ENCODE data around the gene PIM2.

Gene PIM2

DNA sequence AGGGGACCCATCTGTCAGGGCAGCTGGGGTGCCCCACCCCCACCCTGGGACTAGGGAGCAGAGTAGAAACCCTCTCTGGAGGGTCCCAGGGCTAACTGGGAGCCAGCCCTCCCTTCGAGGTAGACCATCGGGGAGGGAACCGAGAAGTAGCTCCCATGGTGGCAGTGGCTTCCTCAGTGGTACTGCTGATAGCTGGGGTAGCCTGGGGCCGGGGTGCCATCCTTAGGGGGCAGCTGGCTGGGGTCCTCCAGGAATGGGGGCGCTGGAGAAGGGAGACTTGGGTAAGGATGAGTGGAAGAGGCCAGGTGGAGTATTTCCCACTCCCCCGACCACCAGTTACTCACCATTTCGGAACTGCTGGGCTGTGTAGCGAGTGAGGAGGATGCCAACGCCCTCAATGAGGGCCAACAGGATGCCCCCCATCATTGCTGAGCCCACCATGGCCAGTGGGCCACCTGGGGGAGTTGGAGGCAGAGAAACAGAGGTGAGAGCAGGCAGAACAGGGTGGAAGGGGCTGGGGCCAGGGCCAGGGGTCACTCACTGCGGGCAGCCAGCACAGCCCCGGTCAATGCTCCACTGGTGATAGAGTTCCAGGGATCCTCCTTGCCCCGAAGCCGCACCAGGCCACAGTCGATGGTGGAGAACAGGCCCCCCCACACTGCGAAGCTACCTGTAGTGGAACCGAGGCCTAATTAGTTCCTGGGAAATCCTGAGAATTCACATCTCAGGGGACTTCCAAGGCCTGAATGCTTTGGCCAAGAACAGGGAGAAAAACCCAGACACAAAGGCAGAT lies 25.1 kb downstream of the PIM2 start:
- no peak overlapping the region for H4K5ac ChIP-seq (ENCODE audit: low read length)
- H3K4me2 ChIP-seq (ENCODE audit: low read length) = no peak overlapping the region
- H3K4me3 ChIP-seq (ENCODE audit: low read length) = no peak overlapping the region
- H3K27ac ChIP-seq (ENCODE audit: low read depth, low read length) = no peak overlapping the region
- no peak overlapping the region for H2AK5ac ChIP-seq (ENCODE audit: low read length)
- no peaks in the 10 kb centered on the region for H3K4me1 ChIP-seq (ENCODE audit: control insufficient read depth, low read depth, low read length)
- peaks cover 6% of the 10 kb centered on the region for H3K79me2 ChIP-seq (ENCODE audit: control insufficient read depth, insufficient read depth, low read length)
- no peak overlapping the region for H3K18ac ChIP-seq (ENCODE audit: low read length)
- no peaks in the 10 kb centered on the region for H3K79me1 ChIP-seq (ENCODE audit: low read length)
- H3K36me3 ChIP-seq (ENCODE audit: control insufficient read depth, insufficient read depth, low read length) = no peaks in the 10 kb centered on the region
- H3K9ac ChIP-seq (ENCODE audit: low read length) = no peak overlapping the region
- H4K8ac ChIP-seq (ENCODE audit: low read depth, low read length) = no peak overlapping the region
- H2BK15ac ChIP-seq (replicated peaks; ENCODE audit: low read depth) = no peak overlapping the region
- H3K23ac ChIP-seq (ENCODE audit: low read length) = no peak overlapping the region
- H3K56ac ChIP-seq (ENCODE audit: low read length) = no peak overlapping the region
- DNase-seq = no peak
- H3K27me3 ChIP-seq (ENCODE audit: insufficient read depth, low read length, poor library complexity) = no peaks in the 10 kb centered on the region
- H2BK120ac ChIP-seq (ENCODE audit: low read depth, low read length) = no peak overlapping the region
- no CpG with 5 or more reads among the region's 16 CpGs for WGBS (ENCODE audit: extremely low coverage, insufficient coverage, low lambda C conversion rate)
- no peak overlapping the region for H2BK5ac ChIP-seq (ENCODE audit: low read length)
- H3K4ac ChIP-seq (ENCODE audit: low read depth, low read length) = no peak overlapping the region

DNA sequence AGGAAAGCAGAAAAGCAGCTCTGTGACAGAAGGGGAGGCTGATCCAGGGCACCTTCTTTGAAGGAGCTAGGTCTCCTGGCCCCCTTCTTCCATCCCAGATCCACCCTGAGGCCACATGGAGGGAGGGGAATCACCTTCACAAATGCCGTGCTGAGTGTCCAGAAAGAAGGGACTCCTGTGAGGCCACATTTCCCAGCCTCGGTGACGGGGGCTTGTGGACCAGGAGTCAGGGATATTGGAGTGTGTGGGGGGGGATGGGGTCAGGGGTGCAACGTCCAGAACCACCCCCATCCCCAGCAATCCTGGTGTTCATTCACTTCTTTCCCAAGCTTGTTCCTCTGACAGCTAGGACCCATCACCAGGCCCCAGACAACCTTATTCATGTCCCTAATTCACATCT lies 25.9 kb downstream of the PIM2 start:
- no peaks in the 10 kb centered on the region for H3K4me1 ChIP-seq (ENCODE audit: control insufficient read depth, low read depth, low read length)
- no peak overlapping the region for H2BK120ac ChIP-seq (ENCODE audit: low read depth, low read length)
- no peaks in the 10 kb centered on the region for H3K27me3 ChIP-seq (ENCODE audit: insufficient read depth, low read length, poor library complexity)
- no peaks in the 10 kb centered on the region for H3K79me1 ChIP-seq (ENCODE audit: low read length)
- H2BK15ac ChIP-seq (replicated peaks; ENCODE audit: low read depth) = no peak overlapping the region
- H3K4me2 ChIP-seq (ENCODE audit: low read length) = no peak overlapping the region
- H3K9ac ChIP-seq (ENCODE audit: low read length) = no peak overlapping the region
- H3K36me3 ChIP-seq (ENCODE audit: control insufficient read depth, insufficient read depth, low read length) = no peaks in the 10 kb centered on the region
- no peak overlapping the region for H2AK5ac ChIP-seq (ENCODE audit: low read length)
- no peak overlapping the region for H3K56ac ChIP-seq (ENCODE audit: low read length)
- H4K5ac ChIP-seq (ENCODE audit: low read length) = no peak overlapping the region
- WGBS (ENCODE audit: extremely low coverage, insufficient coverage, low lambda C conversion rate) = no CpG with 5 or more reads among the region's 4 CpGs
- H3K18ac ChIP-seq (ENCODE audit: low read length) = no peak overlapping the region
- H3K4me3 ChIP-seq (ENCODE audit: low read length) = no peak overlapping the region
- peaks cover 4% of the 10 kb centered on the region for H3K79me2 ChIP-seq (ENCODE audit: control insufficient read depth, insufficient read depth, low read length)
- no peak for DNase-seq
- H3K4ac ChIP-seq (ENCODE audit: low read depth, low read length) = no peak overlapping the region
- no peak overlapping the region for H4K8ac ChIP-seq (ENCODE audit: low read depth, low read length)
- no peak overlapping the region for H3K23ac ChIP-seq (ENCODE audit: low read length)
- no peak overlapping the region for H2BK5ac ChIP-seq (ENCODE audit: low read length)
- H3K27ac ChIP-seq (ENCODE audit: low read depth, low read length) = no peak overlapping the region

DNA sequence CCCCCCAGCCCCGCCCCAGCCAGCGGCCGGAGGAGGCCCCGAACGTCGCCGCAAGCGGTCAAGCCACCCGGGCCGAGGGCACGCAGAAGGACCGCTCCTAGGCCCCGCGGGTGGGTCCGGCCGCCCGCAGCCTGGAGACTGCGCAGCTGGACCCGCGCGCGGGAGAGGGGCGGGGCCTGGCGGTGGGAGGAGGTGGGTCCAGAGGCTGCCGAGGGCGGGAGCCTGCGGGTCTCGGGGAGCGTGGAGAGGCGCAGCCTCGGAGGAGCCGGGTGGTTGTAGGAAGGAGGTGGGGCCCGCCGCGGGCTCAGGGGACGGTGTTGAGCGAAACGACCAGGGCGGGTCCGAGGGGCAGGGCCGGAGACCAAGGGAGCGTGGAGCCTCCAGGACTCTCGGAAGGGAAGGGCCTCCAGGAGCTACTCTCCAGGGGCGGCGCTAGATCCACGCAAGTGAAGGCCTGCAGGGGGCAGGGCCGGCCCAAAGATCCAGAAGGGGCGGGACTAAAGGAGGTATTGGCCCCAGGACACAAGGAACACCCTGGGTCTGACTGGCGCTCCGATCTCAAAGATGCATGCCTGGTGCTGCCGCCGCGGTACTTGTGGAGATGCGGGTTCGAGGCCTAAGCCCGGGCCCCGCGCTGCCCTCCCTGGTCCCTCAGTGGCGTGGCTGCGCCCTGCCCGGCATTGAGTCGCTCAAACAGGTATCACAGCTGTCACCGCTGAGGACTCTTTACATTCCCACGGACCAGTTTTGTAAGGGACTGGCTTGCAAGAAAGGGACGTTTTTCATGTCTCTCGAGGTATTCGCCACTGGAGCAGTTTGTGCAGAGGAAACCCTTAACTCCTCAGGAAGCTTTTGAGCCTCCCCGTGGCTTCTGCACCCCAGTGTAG lies 27.2 kb downstream of the PIM2 start:
- no peak overlapping the region for H3K4ac ChIP-seq (ENCODE audit: low read depth, low read length)
- no peak overlapping the region for H4K5ac ChIP-seq (ENCODE audit: low read length)
- WGBS (ENCODE audit: extremely low coverage, insufficient coverage, low lambda C conversion rate) = no CpG with 5 or more reads among the region's 68 CpGs
- no peak overlapping the region for H2AK5ac ChIP-seq (ENCODE audit: low read length)
- no peaks in the 10 kb centered on the region for H3K79me1 ChIP-seq (ENCODE audit: low read length)
- DNase-seq = peak; percentile 94
- no peak overlapping the region for H3K23ac ChIP-seq (ENCODE audit: low read length)
- no peaks in the 10 kb centered on the region for H3K36me3 ChIP-seq (ENCODE audit: control insufficient read depth, insufficient read depth, low read length)
- no peak overlapping the region for H2BK5ac ChIP-seq (ENCODE audit: low read length)
- H3K27ac ChIP-seq (ENCODE audit: low read depth, low read length) = peak overlapping the region; percentile 12
- H3K4me3 ChIP-seq (ENCODE audit: low read length) = peak overlapping the region; percentile 8
- H4K8ac ChIP-seq (ENCODE audit: low read depth, low read length) = no peak overlapping the region
- peak overlapping the region; percentile 54 for H3K18ac ChIP-seq (ENCODE audit: low read length)
- H3K4me2 ChIP-seq (ENCODE audit: low read length) = peak overlapping the region; percentile 40
- peak overlapping the region; percentile 58 for H3K9ac ChIP-seq (ENCODE audit: low read length)
- no peaks in the 10 kb centered on the region for H3K4me1 ChIP-seq (ENCODE audit: control insufficient read depth, low read depth, low read length)
- H3K56ac ChIP-seq (ENCODE audit: low read length) = peak overlapping the region; percentile 76
- no peaks in the 10 kb centered on the region for H3K27me3 ChIP-seq (ENCODE audit: insufficient read depth, low read length, poor library complexity)
- H2BK120ac ChIP-seq (ENCODE audit: low read depth, low read length) = no peak overlapping the region
- peaks cover 4% of the 10 kb centered on the region for H3K79me2 ChIP-seq (ENCODE audit: control insufficient read depth, insufficient read depth, low read length)
- no peak overlapping the region for H2BK15ac ChIP-seq (replicated peaks; ENCODE audit: low read depth)

DNA sequence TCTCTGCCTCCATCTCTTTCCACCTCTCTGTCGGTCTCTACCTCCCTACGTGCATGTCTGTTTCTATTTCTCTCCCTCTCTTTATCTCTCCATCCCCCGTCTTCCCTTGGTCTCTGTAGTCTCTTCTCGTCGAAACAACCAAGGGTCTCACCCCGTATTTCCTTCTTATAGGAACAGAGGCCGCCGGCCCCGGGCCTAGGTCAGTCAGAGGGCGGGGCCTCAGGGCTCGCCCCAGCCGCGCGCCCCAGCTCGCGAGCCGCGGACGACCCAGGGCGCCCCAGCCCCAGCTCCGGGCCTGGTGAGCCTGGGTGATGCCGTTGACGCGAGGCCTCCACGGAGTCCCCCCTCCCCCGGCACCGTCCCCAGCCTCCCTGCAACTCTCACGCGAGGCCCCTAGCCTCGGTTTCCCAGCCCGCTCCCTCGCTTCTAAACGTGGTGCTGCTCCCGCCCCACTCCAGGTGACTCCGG lies 27.9 kb downstream of the PIM2 start:
- Histone ChIP-seq H2AK5ac (ENCODE audit: low read length) (no peak overlapping the region), H3K36me3 (ENCODE audit: control insufficient read depth, insufficient read depth, low read length) (no peaks in the 10 kb centered on the region), H2BK15ac (replicated peaks; ENCODE audit: low read depth) (no peak overlapping the region), H4K8ac (ENCODE audit: low read depth, low read length) (no peak overlapping the region), H3K23ac (ENCODE audit: low read length) (no peak overlapping the region), H3K27ac (ENCODE audit: low read depth, low read length) (no peak overlapping the region), H3K79me1 (ENCODE audit: low read length) (no peaks in the 10 kb centered on the region), H2BK120ac (ENCODE audit: low read depth, low read length) (no peak overlapping the region), H3K4ac (ENCODE audit: low read depth, low read length) (no peak overlapping the region), H4K5ac (ENCODE audit: low read length) (no peak overlapping the region), H3K79me2 (ENCODE audit: control insufficient read depth, insufficient read depth, low read length) (no peaks in the 10 kb centered on the region), H3K4me1 (ENCODE audit: control insufficient read depth, low read depth, low read length) (no peaks in the 10 kb centered on the region), H3K4me3 (ENCODE audit: low read length) (peak overlapping the region; percentile 8), H3K18ac (ENCODE audit: low read length) (peak overlapping the region; percentile 54), H3K27me3 (ENCODE audit: insufficient read depth, low read length, poor library complexity) (no peaks in the 10 kb centered on the region), H3K56ac (ENCODE audit: low read length) (peak overlapping the region; percentile 70), H3K4me2 (ENCODE audit: low read length) (peak overlapping the region; percentile 62), H3K9ac (ENCODE audit: low read length) (peak overlapping the region; percentile 51), H2BK5ac (ENCODE audit: low read length) (no peak overlapping the region)
- WGBS (ENCODE audit: extremely low coverage, insufficient coverage, low lambda C conversion rate) = no CpG with 5 or more reads among the region's 35 CpGs
- no peak for DNase-seq

DNA sequence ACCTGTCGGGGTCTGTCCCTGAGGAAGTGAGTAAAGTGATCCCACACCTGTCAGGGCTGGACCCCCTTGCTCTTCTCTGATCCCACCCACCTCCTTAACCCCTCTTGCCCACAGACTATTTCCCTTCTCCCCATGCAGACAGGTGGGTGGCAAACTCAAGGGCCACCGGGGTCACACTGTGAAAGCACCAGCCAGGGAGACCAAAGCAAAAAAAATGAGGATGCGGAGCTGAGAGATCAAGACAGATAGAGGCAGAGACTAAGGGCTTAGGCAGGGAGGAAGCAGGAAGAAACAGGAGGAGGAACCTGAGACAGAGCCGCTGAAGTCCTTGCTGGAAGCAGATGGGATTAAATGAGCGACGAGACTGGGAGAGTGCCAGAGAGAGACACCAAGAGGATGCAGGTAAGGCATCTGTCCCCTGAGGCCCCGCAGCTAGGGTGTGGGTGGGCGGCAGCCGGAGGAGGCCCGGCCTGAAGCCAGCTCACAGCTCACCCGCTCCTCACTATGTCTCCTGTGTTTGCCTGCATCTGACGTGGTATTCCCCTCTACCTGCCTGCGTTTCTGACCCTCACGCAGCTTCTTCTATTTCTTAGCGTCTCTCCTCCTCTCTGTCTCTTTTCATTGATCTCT lies 28.4 kb downstream of the PIM2 start:
- H3K79me1 ChIP-seq (ENCODE audit: low read length) = no peaks in the 10 kb centered on the region
- peak overlapping the region; percentile 70 for H3K56ac ChIP-seq (ENCODE audit: low read length)
- H4K5ac ChIP-seq (ENCODE audit: low read length) = no peak overlapping the region
- H3K79me2 ChIP-seq (ENCODE audit: control insufficient read depth, insufficient read depth, low read length) = no peaks in the 10 kb centered on the region
- H3K18ac ChIP-seq (ENCODE audit: low read length) = no peak overlapping the region
- H3K4ac ChIP-seq (ENCODE audit: low read depth, low read length) = no peak overlapping the region
- peak; percentile 43 for DNase-seq
- peak overlapping the region; percentile 62 for H3K4me2 ChIP-seq (ENCODE audit: low read length)
- no peaks in the 10 kb centered on the region for H3K4me1 ChIP-seq (ENCODE audit: control insufficient read depth, low read depth, low read length)
- H3K9ac ChIP-seq (ENCODE audit: low read length) = peak overlapping the region; percentile 51
- H3K36me3 ChIP-seq (ENCODE audit: control insufficient read depth, insufficient read depth, low read length) = no peaks in the 10 kb centered on the region
- no peak overlapping the region for H2BK120ac ChIP-seq (ENCODE audit: low read depth, low read length)
- no CpG with 5 or more reads among the region's 15 CpGs for whole genome bisulfite sequencing (ENCODE audit: extremely low coverage, insufficient coverage, low lambda C conversion rate)
- no peak overlapping the region for H2AK5ac ChIP-seq (ENCODE audit: low read length)
- no peak overlapping the region for H2BK15ac ChIP-seq (replicated peaks; ENCODE audit: low read depth)
- H4K8ac ChIP-seq (ENCODE audit: low read depth, low read length) = no peak overlapping the region
- no peaks in the 10 kb centered on the region for H3K27me3 ChIP-seq (ENCODE audit: insufficient read depth, low read length, poor library complexity)
- no peak overlapping the region for H3K27ac ChIP-seq (ENCODE audit: low read depth, low read length)
- H3K23ac ChIP-seq (ENCODE audit: low read length) = no peak overlapping the region
- no peak overlapping the region for H2BK5ac ChIP-seq (ENCODE audit: low read length)
- no peak overlapping the region for H3K4me3 ChIP-seq (ENCODE audit: low read length)
